Brain pericyte (primary cell): Measurements from ENCODE around the gene PRSS33.

Experiments
- DNase-seq: peaks from one replicate; pipeline ENCODE4 v3.0.0-alpha.2; 2012; ENCODE audit warnings: low read depth, low spot score

The PRSS33 gene

GRCh38 chr16:2777231-2777902, 10.0 kb downstream of the PRSS33 start, which contains the start of gene ELOB:
ELOB (minus strand) TSS chr16:2777280; CDS start chr16:2777239, 41 bp downstream.
- DNase-seq = no peak

- no peak for DNase-seq
These were observed 10.7 kb downstream of the PRSS33 start for GRCh38 chr16:2776500-2777139.

GRCh38 chr16:2775765-2776499, 11.4 kb downstream of the PRSS33 start:
- DNase-seq = no peak

- no peak for DNase-seq
These were observed 12.1 kb downstream of the PRSS33 start for GRCh38 chr16:2775131-2775716.

- no peak for DNase-seq
These were observed 13.0 kb downstream of the PRSS33 start for GRCh38 chr16:2774161-2774891.

GRCh38 chr16:2773188-2773968, 14.0 kb downstream of the PRSS33 start:
- DNase-seq = no peak

- DNase-seq = no peak
These were observed 15.6 kb downstream of the PRSS33 start for GRCh38 chr16:2771496-2772402.

GRCh38 chr16:2770057-2770951, 17.1 kb downstream of the PRSS33 start:
- DNase-seq = no peak

GRCh38 chr16:2769675-2770056, 17.7 kb downstream of the PRSS33 start:
- DNase-seq = no peak

GRCh38 chr16:2769100-2769529, 18.2 kb downstream of the PRSS33 start:
- no peak for DNase-seq

GRCh38 chr16:2768403-2769089, 18.8 kb downstream of the PRSS33 start:
- no peak for DNase-seq

GRCh38 chr16:2767891-2768290, 19.5 kb downstream of the PRSS33 start:
- no peak for DNase-seq

GRCh38 chr16:2767140-2767731, 20.1 kb downstream of the PRSS33 start:
- no peak for DNase-seq

- DNase-seq = no peak
These were observed 20.8 kb downstream of the PRSS33 start for GRCh38 chr16:2766430-2767139.

GRCh38 chr16:2765462-2766404, 21.6 kb downstream of the PRSS33 start:
- DNase-seq = no peak

GRCh38 chr16:2764718-2765117, 22.6 kb downstream of the PRSS33 start:
- no peak for DNase-seq
